Loucy (cell line): ENCODE results near the gene THEMIS.

Source experiments
- EZH2phosphoT487 ChIP-seq: fragments of 200-600 bp; IDR thresholded peaks from 2 replicates; pipeline ENCODE4 v1.6.1; 2018; ENCODE audit warnings: antibody characterized with exemption, mild to moderate bottlenecking, moderate library complexity, borderline replicate concordance
- TF ChIP-seq, protein P1 (sequence below): fragments of 200-600 bp; sonication (generic); conservative IDR thresholded peaks from 2 replicates; pipeline ENCODE4 v1.5.1; 2014; ENCODE audit warnings: mild to moderate bottlenecking, antibody characterized with exemption, low read length

DNA sequence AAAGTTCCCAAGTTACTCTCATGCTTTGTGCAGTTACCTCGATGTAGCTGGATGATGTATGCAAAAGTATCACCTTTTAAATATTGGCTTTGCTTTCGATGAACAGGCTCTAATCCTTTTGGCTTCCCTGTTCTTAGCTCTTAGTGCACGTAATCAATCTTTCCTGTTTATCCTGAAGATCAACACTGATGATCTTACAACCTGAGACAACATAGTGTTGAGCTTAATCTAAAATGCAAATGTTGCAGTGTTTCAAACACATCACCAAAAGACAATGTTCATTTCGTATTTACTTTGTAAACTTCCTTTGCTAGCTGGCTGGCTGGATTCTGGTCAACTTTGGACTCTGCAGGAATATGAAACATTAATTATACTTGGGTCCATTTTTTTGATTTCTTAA is 132.1 kb downstream of the THEMIS start:
- TF ChIP-seq, protein P1, sequence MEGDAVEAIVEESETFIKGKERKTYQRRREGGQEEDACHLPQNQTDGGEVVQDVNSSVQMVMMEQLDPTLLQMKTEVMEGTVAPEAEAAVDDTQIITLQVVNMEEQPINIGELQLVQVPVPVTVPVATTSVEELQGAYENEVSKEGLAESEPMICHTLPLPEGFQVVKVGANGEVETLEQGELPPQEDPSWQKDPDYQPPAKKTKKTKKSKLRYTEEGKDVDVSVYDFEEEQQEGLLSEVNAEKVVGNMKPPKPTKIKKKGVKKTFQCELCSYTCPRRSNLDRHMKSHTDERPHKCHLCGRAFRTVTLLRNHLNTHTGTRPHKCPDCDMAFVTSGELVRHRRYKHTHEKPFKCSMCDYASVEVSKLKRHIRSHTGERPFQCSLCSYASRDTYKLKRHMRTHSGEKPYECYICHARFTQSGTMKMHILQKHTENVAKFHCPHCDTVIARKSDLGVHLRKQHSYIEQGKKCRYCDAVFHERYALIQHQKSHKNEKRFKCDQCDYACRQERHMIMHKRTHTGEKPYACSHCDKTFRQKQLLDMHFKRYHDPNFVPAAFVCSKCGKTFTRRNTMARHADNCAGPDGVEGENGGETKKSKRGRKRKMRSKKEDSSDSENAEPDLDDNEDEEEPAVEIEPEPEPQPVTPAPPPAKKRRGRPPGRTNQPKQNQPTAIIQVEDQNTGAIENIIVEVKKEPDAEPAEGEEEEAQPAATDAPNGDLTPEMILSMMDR = no peak
- TF ChIP-seq EZH2phosphoT487 = no peak
